DMS 273 (cell line): ENCODE measurements around the gene GLIS2.
A peak's percentile ranks its signal among the peaks of the same experiment; 100 is the strongest.

Experiments used
- DNase-seq: peaks from one replicate; lab custom pipeline; 2025; ENCODE audit not compliant: unreplicated experiment; lab: John Stamatoyannopoulos, UW

The GLIS2 gene

GRCh38 chr16:4369007-4369733 lies 53.3 kb downstream of the GLIS2 start:
- no peak for DNase-seq

- DNase-seq = no peak
These were observed 54.3 kb downstream of the GLIS2 start for GRCh38 chr16:4370151-4370550.

GRCh38 chr16:4370570-4371356 lies 54.9 kb downstream of the GLIS2 start:
- no peak for DNase-seq

DNA sequence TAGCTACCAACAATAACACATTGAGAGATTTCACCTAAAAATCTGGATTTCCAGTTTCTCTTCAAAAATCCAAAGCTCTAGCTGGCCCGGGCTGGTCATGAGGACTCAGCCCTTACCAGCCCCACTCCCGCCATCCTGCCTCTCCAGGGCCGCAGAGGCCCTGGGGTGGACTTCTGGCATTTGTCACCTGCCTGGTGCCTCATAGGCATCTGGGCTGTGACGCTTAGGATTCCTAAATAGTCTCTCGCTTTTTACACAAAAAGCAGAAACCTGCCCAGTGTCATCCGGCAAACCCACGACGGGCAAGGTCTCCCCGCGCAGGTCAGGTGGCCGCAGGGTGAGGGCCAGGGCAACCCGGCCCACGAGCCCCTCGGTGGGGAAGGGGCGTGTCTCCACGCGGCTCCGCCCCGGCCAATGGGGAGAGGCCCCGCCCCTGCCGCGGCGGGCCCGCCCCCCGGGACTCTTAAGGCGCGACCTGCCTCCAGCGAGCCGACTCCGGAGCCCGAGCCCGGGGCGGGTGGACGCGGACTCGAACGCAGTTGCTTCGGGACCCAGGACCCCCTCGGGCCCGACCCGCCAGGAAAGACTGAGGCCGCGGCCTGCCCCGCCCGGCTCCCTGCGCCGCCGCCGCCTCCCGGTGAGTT lies 55.6 kb downstream of the GLIS2 start, which contains the start of gene VASN:
Gene VASN, plus strand, starts transcription at position 492 of the 644 bp plus-strand sequence. CDS start 9,030 bp downstream, outside the sequence.
- peak; percentile 52 for DNase-seq

- no peak for DNase-seq
These were observed 56.2 kb downstream of the GLIS2 start for GRCh38 chr16:4372001-4372577.

GRCh38 chr16:4372578-4373355 lies 56.9 kb downstream of the GLIS2 start:
- no peak for DNase-seq

DNA sequence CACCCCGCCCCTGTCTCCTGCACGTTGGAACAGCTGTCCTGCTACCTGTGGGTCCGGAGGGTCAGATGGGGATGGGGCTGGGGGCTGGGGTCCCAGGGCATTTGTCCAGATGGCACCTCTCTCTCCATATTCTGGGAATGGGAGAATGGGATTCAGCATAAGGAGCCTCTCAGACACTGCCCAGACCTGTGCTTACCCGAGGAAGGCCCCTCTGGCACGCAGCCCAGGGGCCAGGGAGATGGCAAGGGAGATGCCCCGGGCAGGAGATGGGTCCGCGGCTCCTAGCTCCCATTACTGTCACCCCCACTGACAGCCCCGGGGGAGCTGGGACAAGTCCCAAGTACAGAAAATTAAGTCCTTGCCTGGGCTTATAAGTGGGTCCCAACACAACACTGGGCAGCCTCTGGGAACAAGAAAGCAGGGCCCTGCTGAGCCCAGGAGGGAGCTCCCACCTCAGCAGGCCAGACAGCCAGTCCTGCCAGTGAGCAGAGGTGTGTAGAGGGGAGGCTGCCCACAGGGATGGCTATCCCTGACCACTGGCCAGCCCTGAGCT lies 57.6 kb downstream of the GLIS2 start:
- DNase-seq = peak; percentile 70

DNA sequence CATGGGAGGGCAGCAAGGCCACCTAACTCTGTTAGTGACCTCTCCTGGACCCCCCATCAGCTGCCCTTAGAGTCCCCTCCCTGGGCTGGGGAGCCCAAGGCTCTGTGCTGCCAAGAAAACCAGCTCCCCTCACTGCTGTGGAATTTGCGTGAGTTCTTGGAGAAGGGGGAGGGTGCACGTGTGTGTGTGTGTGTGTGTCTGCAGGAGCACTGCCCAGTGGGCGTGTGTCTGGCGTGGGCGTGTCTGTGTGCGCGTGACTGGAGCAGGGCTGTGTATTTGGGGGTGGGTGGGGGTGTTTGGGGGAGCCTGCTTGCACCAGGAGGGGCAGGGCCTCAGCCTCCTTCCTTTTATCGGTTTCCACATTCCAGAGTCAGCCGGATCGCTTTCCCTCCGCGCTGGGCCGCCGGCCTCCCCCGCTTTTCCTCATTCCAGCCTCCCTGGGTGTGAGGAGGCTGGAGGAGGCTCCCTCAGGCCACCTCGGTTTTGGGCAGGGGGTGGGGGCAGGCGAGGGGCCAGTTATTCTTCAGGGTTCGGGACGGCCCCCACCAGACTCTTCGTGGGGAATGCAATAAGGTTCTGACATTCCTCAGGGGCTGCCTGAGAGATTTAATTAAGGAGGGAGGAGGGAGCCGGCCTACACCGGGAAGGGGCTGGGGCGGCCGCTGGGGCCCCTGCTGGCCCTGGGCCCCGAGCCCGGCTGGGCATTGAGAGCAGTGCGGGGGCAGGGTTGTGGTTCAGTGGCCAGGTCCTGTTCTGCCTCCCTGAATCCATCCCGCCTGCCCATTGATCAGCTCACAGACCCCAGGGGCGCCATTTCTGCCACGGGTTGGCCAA lies 58.3 kb downstream of the GLIS2 start:
- DNase-seq = peak; percentile 42

- no peak for DNase-seq
These were observed 59.9 kb downstream of the GLIS2 start for GRCh38 chr16:4375717-4376116.

- DNase-seq = peak; percentile 37
These were observed 60.4 kb downstream of the GLIS2 start for GRCh38 chr16:4376126-4376892.

- DNase-seq = no peak
These were observed 61.2 kb downstream of the GLIS2 start for GRCh38 chr16:4376893-4377572.

- peak; percentile 46 for DNase-seq
These were observed 61.8 kb downstream of the GLIS2 start for GRCh38 chr16:4377573-4378154.

- DNase-seq = no peak
These were observed 62.3 kb downstream of the GLIS2 start for GRCh38 chr16:4378161-4378666.

GRCh38 chr16:4378999-4379690 lies 63.3 kb downstream of the GLIS2 start:
- DNase-seq = no peak

GRCh38 chr16:4380119-4381063 lies 64.5 kb downstream of the GLIS2 start:
- DNase-seq = no peak
